ENCODE results near the gene FARSB.

The FARSB gene

GRCh38 chr2:222656526-222657446, 894 bp upstream of the FARSB start:
- no peak for DNase-seq

- no peak for DNase-seq
Measured at GRCh38 chr2:222653280-222653679, 2.6 kb downstream of the FARSB start.

GRCh38 chr2:222652491-222653255, 3.2 kb downstream of the FARSB start:
- DNase-seq, result no peak

DNA sequence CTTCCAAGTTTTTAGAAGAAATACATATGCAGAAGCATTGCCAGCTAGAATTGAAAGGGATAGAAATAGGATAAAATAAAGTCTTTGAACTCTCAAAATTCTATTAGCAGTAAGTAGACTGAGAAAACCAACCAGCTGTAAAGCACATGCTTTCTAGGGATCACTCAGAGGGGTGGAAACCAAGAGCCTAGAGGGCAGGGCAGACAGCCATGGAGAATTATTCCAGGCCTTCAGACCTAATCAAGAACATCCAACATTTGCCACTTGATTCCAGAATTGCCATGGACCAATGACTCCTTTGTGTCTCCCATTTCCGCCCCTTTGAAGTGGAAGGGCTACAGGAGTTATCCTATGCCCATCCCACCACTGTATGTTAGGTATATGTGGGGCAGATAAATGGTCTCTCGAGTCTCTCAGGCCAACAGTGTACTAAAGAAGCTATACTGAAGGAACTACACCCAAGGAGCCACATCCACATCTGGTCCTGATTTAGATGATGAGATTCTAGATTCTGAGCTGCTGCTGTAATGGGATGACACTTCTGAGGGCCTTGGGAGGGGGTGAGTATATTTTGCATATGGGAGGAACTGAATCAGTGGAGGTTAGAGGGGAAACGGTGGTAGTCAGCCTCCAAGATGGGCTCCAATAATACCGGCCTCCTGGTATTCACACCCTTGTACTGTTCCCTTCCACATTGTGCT, 4.0 kb downstream of the FARSB start:
- no peak for DNase-seq

GRCh38 chr2:222649801-222650200, 6.1 kb downstream of the FARSB start:
- DNase-seq, result no peak

DNA sequence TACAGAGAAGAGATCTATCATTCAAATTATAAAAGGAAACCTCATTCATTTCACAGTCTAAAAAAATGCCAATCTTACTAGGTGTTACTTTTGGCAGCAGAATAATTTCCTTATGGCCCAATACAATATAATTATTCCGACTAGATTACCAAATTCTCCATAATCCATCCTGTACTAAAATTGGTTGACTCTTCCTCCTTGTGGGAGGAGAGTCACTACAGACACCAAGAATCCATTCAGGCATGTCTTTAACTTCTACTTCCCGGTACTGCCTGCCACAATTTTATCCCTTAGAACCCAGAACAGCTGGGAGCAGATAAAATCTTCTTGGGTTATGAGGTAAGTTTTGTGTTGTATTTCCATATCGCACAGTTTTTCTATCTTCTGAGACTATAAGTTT, 9.9 kb downstream of the FARSB start:
- DNase-seq, result no peak

- DNase-seq, result no peak
Measured at GRCh38 chr2:222643134-222643533, 12.8 kb downstream of the FARSB start.

GRCh38 chr2:222641336-222641735, 14.6 kb downstream of the FARSB start:
- DNase-seq, result no peak

GRCh38 chr2:222637067-222637466, 18.8 kb downstream of the FARSB start:
- DNase-seq, result no peak

DNA sequence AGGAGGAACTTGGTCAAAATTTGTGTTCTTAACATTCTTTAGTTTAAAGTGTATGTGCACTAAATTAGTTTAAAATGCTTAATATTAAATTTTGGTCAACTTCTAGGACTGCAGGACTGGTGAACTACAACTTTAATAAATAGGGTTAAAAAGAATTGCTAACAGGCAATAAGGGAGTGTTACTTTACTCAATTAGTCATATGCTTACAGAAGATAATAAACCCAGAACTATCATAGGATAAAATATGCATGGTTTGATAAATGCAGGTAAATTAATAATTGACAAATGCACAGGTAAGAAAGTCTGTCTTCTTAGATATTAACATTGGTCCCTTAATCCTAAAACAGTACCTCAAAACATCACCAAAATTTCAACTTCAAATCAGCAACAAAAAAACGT, 20.6 kb downstream of the FARSB start:
- DNase-seq, result no peak

DNA sequence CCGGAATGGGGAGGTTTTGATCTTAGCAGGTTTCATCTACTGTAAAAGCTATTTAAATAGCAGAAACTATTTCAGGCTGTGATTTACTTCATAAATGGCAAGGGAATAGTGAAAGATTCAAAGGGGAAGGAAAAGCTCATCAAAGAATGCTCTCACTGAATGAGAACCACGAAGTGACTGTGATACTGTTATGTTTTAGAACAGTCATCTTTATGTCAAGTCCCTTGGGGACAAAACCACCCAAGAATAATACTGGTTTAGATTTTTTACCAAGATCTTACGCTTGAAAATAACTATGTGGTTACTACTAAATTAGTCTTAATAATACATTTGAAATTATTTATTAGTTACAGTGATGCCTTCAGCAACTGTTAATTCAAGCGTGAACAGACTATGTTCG, 28.1 kb downstream of the FARSB start:
- DNase-seq, result no peak

DNA sequence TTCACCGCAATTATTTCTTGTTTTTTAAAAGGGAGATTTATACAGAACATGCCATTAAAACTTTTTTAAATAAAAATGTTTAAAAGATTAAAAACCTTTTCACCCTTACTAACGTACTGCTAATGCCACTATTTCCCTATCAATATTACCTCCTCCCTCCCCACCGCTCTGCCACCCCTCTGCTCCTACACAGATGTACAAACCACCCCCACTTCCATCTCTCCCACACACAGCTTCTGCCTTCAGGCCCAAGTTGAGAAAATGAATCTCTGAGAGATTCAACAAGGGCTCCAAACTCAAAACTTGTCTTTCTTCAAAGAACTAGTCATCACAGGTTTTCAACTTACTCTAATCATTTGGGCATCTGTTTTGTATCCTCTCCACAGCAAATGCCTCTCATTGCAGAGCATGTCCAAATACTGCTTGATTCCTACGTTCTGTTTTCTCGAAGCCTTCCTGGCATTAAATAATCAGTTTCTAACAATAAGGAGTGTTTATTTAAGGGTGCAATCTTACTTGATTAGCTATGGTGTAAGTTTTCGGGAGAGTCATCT, 32.1 kb downstream of the FARSB start:
- DNase-seq, result no peak

GRCh38 chr2:222622910-222623309, 33.0 kb downstream of the FARSB start:
- no peak for DNase-seq

GRCh38 chr2:222621893-222622292, 34.0 kb downstream of the FARSB start:
- DNase-seq, result no peak

DNA sequence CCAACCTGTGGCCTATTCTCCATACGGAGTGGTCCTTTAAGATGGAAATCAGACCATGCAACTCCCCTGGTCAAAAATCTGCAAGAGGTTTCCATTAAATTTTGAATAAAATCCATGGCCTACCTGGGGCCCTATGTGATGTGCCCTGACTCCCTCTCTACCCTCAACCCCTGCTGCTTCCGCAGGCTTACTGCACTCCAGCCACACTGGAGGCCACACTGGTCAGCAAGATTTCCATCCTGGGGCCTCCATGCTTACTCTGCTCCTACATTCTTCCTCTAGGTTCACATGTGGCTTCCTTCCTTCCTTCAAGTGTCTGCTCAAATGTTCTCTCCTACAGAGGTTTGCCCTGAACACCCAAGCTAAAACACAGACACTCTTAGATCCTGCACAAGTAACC, 40.6 kb downstream of the FARSB start:
- no peak for DNase-seq

GRCh38 chr2:222613715-222614331, 42.1 kb downstream of the FARSB start:
- peak; percentile 30 for DNase-seq

DNA sequence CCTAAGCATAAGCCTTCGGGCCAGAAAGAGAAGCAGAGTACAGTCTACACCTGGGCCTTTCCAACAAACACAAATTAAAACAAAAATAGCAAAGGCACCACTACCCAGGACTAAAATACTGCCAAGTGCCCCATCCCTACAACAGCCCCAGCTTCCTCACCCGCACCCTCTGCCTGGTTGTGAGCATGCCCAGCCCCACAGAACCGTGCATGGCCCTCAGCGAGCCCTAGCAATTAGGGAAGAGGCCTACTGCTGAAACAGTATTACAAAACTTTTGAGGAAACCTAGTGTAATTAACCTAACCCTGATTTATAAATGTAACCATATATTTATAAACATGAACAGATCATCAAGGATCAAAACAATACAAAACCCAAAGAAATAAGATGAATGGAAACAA, 44.2 kb downstream of the FARSB start:
- DNase-seq, result no peak

DNA sequence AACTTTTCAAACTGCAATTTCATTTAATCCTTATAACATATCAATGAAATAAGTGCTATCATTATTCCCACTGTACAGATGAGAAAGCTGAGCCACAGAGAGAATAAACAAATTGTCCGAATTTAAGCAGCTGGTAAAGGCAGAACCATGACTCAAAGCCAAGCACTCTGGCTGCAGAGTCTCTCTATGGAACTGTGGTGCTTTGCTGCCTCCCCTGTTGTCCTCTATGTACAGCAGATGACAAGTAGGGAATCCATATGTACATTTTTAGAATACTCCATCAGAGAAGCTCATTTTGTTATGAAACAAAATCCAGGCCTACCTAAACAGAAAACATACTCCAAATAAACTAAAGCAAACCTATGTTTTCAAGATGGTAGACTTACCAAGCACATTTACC, 45.1 kb downstream of the FARSB start:
- no peak for DNase-seq

GRCh38 chr2:222609381-222609780, 46.5 kb downstream of the FARSB start:
- no peak for DNase-seq

DNA sequence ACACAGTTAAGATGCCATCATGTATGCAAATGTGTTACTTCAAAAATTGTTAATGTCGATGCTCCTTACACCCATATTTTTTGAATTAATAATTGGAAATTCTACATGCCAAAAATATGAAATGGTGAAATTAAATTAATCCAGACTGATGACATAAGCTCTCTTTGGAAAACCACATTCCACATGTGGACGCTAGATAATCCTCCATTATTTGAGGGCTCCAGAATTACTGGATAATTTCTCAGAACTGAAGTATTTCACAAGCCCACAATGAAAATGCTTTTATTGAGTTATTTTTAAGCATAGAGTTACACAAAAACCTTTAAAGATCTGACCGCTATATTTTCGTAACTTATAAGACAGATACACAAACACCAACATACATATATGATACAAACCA, 47.8 kb downstream of the FARSB start:
- no peak for DNase-seq

GRCh38 chr2:222606306-222606705, 49.6 kb downstream of the FARSB start:
- DNase-seq, result no peak

DNA sequence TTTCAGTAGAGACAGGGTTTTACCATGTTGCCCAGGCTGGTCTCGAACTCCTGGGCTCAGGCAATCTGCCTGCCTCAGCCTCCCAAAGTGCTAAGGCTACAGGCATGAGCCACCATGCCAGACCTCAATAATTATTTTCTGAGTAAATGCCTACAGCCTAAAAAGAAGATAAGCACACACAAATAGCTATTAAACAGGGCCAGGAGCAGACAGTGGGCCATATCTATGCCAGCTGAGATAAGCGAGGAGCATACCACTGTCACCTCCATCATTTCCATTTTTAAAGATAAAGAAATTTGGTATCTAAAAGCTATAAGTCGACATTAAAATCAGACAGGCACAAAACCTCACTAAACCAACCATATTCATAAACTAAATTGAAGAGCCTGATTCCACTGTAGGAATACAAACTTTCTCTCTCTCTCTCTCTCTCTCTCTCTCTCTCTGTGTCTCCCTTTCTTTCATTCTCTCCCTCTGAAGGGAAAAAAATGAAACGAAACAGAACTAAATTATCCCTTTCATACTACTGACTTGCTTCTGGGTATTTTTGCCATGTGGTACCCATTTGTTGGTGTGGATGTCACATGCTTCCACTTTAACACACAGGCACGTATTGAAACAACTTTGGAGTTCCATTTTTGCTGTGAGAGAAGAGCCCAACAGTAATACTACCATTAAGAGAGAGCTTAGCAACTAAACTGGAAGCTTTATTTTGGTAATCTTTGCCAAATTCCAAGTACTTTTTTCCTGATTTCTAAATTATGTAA, 51.0 kb downstream of the FARSB start:
- no peak for DNase-seq

Measured in DMS79 (cell line).